Keratinocyte (primary cell): ENCODE measurements around the gene TARM1. TPM values are rescaled to one million over a fixed set of nuclear protein-coding genes. Genes with fewer than 3 reads are reported as not detected.

Source experiments
- DNase-seq: peaks from one replicate; pipeline ENCODE4 v3.0.0-alpha.2; 2011; ENCODE audit warnings: low read depth, missing footprints, low spot score
- FAIRE-seq: peaks from 2 replicates; lab custom pipeline; 2011; peaks lifted over from hg19 to GRCh38; lab: Jason Lieb, UNC
- H2AFZ ChIP-seq: 2 replicates; pipeline ENCODE4 v1.6.0; 2012; ENCODE audit warnings: low read length, control low read depth, inconsistent platforms; ENCODE audit not compliant: control insufficient read depth
- H3K27ac ChIP-seq: 2 replicates; pipeline ENCODE4 v1.5.1; 2011; ENCODE audit warnings: low read length; ENCODE audit not compliant: control insufficient read depth, insufficient read depth
- H3K27me3 ChIP-seq: 3 replicates; pipeline ENCODE4 v1.6.0; 2011; ENCODE audit warnings: low read length; ENCODE audit not compliant: control insufficient read depth, insufficient read depth; ENCODE audit errors: extremely low read depth
- H3K36me3 ChIP-seq, 2 experiments: 2 replicates in 1 of 2; 3 replicates in 1 of 2; pipeline ENCODE4 v1.5.1; 2011; ENCODE audit warnings: low read length in 2 of 2, mild to moderate bottlenecking in 1 of 2; ENCODE audit not compliant: control insufficient read depth in 2 of 2, insufficient read depth in 2 of 2; ENCODE audit errors: extremely low read depth in 1 of 2
- H3K4me1 ChIP-seq: 3 replicates; pipeline ENCODE4 v1.5.1; 2011; ENCODE audit warnings: low read length; ENCODE audit not compliant: control insufficient read depth, insufficient read depth; ENCODE audit errors: extremely low read depth
- H3K4me2 ChIP-seq: 3 replicates; pipeline ENCODE4 v1.6.0; 2011; ENCODE audit warnings: low read depth, low read length; ENCODE audit not compliant: control insufficient read depth, insufficient read depth; ENCODE audit errors: extremely low read depth
- H3K4me3 ChIP-seq, 3 experiments: fragments of 200-600 bp in 1 of 3; sonication (generic) in 1 of 3; 2 replicates in 2 of 3; 3 replicates in 1 of 3; pipeline ENCODE4 v1.5.1; 2011 to 2016; ENCODE audit warnings: low read length in 3 of 3, mild to moderate bottlenecking in 3 of 3, control low read depth in 2 of 3, inconsistent platforms in 1 of 3, low read depth in 1 of 3, mixed read lengths in 1 of 3, mixed run types in 1 of 3, moderate library complexity in 1 of 3; ENCODE audit not compliant: control insufficient read depth in 2 of 3, insufficient read depth in 2 of 3; ENCODE audit errors: extremely low read depth in 1 of 3
- H3K79me2 ChIP-seq: 2 replicates; pipeline ENCODE4 v1.6.0; 2012; ENCODE audit warnings: low read length; ENCODE audit not compliant: control insufficient read depth, insufficient read depth
- H3K9ac ChIP-seq: 3 replicates; pipeline ENCODE4 v1.6.0; 2011; ENCODE audit warnings: low read length; ENCODE audit not compliant: control insufficient read depth, insufficient read depth; ENCODE audit errors: extremely low read depth
- H3K9me1 ChIP-seq: 3 replicates; pipeline ENCODE4 v1.6.0; 2011; ENCODE audit warnings: low read length; ENCODE audit not compliant: control insufficient read depth, insufficient read depth; ENCODE audit errors: extremely low read depth
- H3K9me3 ChIP-seq: 2 replicates; pipeline ENCODE4 v1.5.1; 2012; ENCODE audit warnings: low read depth, low read length; ENCODE audit not compliant: control insufficient read depth
- H4K20me1 ChIP-seq: 3 replicates; pipeline ENCODE4 v1.6.0; 2011; ENCODE audit warnings: low read length; ENCODE audit not compliant: control insufficient read depth, insufficient read depth; ENCODE audit errors: extremely low read depth
- CTCF ChIP-seq, 3 experiments: IDR thresholded peaks in 1 of 3; conservative IDR thresholded peaks in 1 of 3; optimal IDR thresholded peaks in 1 of 3; 2 replicates in 2 of 3; 3 replicates in 1 of 3; pipeline versions ENCODE3 to v1.5.1; 2011; ENCODE audit warnings: low read length in 3 of 3, mild to moderate bottlenecking in 3 of 3, moderate library complexity in 2 of 3, control low read depth in 1 of 3, inconsistent platforms in 1 of 3; ENCODE audit not compliant: insufficient read depth in 2 of 3; ENCODE audit errors: extremely low read depth in 1 of 3
- EZH2 ChIP-seq: IDR thresholded peaks from one replicate; pipeline ENCODE4 v1.6.1; 2012; ENCODE audit warnings: inconsistent platforms, mild to moderate bottlenecking, low read length, moderate library complexity
- dilution Hi-C: fragments of 300-500 bp; cut with MboI; formaldehyde crosslinking; loops from one replicate; pipeline ENCODE4 v1.7.0; 2020; ENCODE audit warnings: low sequenced_read_pairs; ENCODE audit not compliant: extremely low pct_ligation_motif_present
- polyA plus RNA-seq, 5 experiments: library from polyadenylated mRNA; depleted of rRNA in 3 of 5; stranded (reverse) in 3 of 5; stranded (forward) in 1 of 5; unstranded in 1 of 5; fragments of >200 nt; gene quantifications; 1 replicate in 1 of 5; 2 replicates in 3 of 5; 3 replicates in 1 of 5; pipeline versions ENCODE4 v1.2.1 to v1.2.3, GENCODE V29; 2011 to 2012; ENCODE audit warnings: missing spikeins in 2 of 5, low read depth in 1 of 5, low replicate concordance in 1 of 5

Gene TARM1
- polyA plus RNA-seq, 1 donor (not counting 4 experiments of a cell fraction or from before 2014, with no cell fraction given) = not detected

GRCh38 chr19:54114340-54115108 is 33.4 kb upstream of the TARM1 start:
- Histone ChIP-seq H2AFZ (no peak overlapping the region), H4K20me1 (no peaks in the 10 kb centered on the region), H3K9me1 (no peaks in the 10 kb centered on the region), H3K27me3 (no peaks in the 10 kb centered on the region), H3K36me3 (peaks cover 5 to 13% of the 10 kb centered on the region in 2 experiments), H3K79me2 (peaks cover 27% of the 10 kb centered on the region), H3K4me3 (peak overlapping the region; percentile 50 to 90 (median 89)), H3K27ac (peak overlapping the region; percentile 96), H3K9ac (peak overlapping the region; percentile 95), H3K4me2 (peak overlapping the region; percentile 81), H3K4me1 (peaks cover 12% of the 10 kb centered on the region), H3K9me3 (no peaks in the 10 kb centered on the region)
- TF ChIP-seq CTCF (optimal IDR thresholded peaks at IDR 0.05 in 1 of 3, IDR thresholded peaks at IDR 0.05 in 1 of 3, conservative IDR thresholded peaks at IDR 0.05 in 1 of 3; ENCODE audit: extremely low read depth in 1 of 3, insufficient read depth in 2 of 3, low read length in 3 of 3) (no peak), EZH2 (no peak)
- no peak for DNase-seq
- dilution Hi-C loops = no loop called here
- FAIRE-seq = peak; percentile 9

GRCh38 chr19:54109651-54110050 is 28.5 kb upstream of the TARM1 start:
- no peak for DNase-seq
- Histone ChIP-seq H3K36me3 (peaks cover 15 to 23% of the 10 kb centered on the region in 2 experiments), H2AFZ (no peak overlapping the region), H4K20me1 (peaks cover 3% of the 10 kb centered on the region), H3K9me1 (no peaks in the 10 kb centered on the region), H3K27ac (no peak overlapping the region), H3K4me2 (no peak overlapping the region), H3K27me3 (no peaks in the 10 kb centered on the region), H3K4me1 (peaks cover 4% of the 10 kb centered on the region), H3K79me2 (peaks cover 6% of the 10 kb centered on the region), H3K9me3 (no peaks in the 10 kb centered on the region), H3K4me3 (no peak overlapping the region), H3K9ac (no peak overlapping the region)
- FAIRE-seq = no peak
- TF ChIP-seq CTCF (optimal IDR thresholded peaks at IDR 0.05 in 1 of 3, IDR thresholded peaks at IDR 0.05 in 1 of 3, conservative IDR thresholded peaks at IDR 0.05 in 1 of 3; ENCODE audit: extremely low read depth in 1 of 3, insufficient read depth in 2 of 3, low read length in 3 of 3) = no peak
- TF ChIP-seq EZH2 = no peak
- dilution Hi-C loops = no loop called here
